Measurements from ENCODE around the gene EEF2K. TPM values are rescaled to one million over a fixed set of nuclear protein-coding genes. Genes with fewer than 3 reads are reported as not detected.

The EEF2K gene
- total RNA-seq, 1 donor from 2014 or later: 22.5 TPM

DNA sequence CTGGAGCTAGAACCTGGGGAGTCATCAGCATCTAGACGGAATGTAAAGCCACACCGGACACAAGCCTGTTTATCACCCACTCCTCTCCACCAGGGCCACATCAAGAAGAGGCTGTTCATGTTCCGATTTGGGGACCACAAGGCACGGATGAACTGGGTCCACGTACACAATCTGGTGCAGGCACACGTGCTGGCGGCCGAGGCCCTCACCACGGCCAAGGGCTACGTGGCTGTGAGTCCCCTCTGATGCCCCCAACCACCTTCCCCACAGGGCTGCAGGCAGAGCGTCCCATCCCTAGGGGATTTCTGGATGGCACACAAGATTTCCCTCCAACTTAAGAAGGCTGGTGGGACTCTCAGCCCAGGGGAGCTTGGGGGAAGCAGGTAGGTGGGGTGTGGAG lies 24.7 kb upstream of the EEF2K start:
- no peak for DNase-seq (ENCODE audit: extremely low spot score, unreplicated experiment)
- TF ChIP-seq, protein P1, sequence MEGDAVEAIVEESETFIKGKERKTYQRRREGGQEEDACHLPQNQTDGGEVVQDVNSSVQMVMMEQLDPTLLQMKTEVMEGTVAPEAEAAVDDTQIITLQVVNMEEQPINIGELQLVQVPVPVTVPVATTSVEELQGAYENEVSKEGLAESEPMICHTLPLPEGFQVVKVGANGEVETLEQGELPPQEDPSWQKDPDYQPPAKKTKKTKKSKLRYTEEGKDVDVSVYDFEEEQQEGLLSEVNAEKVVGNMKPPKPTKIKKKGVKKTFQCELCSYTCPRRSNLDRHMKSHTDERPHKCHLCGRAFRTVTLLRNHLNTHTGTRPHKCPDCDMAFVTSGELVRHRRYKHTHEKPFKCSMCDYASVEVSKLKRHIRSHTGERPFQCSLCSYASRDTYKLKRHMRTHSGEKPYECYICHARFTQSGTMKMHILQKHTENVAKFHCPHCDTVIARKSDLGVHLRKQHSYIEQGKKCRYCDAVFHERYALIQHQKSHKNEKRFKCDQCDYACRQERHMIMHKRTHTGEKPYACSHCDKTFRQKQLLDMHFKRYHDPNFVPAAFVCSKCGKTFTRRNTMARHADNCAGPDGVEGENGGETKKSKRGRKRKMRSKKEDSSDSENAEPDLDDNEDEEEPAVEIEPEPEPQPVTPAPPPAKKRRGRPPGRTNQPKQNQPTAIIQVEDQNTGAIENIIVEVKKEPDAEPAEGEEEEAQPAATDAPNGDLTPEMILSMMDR (conservative IDR thresholded peaks at IDR 0.05): no peak
- H3K36me3 Mint-ChIP-seq: no peaks in the 10 kb centered on the region
- no peaks in the 10 kb centered on the region for H3K9me3 Mint-ChIP-seq
- H3K27ac Mint-ChIP-seq: no peak overlapping the region
- peaks cover 14% of the 10 kb centered on the region for H3K27me3 Mint-ChIP-seq
- H3K4me3 Mint-ChIP-seq: no peak overlapping the region
- no peaks in the 10 kb centered on the region for H3K4me1 Mint-ChIP-seq (ENCODE audit: unreplicated experiment)

DNA sequence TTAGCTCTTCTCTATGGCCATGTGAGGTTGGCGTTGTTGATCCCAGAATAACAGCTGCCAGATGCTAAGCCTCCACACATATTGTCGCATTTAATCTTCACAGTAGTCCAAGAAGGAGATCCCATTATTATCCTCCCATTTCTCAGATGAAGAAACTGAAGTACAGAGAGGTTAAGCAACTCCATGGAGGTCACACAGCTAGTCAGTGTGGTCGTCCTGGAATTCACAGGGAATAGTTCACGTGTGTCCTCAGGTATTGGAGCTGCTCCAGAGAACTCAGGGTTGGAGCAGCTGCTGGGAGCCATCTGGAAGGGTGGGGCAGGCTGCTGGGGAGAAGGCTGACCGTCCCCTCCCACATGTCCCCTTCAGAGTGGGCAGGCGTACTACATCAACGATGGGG lies 24.2 kb upstream of the EEF2K start:
- H3K36me3 Mint-ChIP-seq: no peaks in the 10 kb centered on the region
- DNase-seq (ENCODE audit: extremely low spot score, unreplicated experiment): no peak

DNA sequence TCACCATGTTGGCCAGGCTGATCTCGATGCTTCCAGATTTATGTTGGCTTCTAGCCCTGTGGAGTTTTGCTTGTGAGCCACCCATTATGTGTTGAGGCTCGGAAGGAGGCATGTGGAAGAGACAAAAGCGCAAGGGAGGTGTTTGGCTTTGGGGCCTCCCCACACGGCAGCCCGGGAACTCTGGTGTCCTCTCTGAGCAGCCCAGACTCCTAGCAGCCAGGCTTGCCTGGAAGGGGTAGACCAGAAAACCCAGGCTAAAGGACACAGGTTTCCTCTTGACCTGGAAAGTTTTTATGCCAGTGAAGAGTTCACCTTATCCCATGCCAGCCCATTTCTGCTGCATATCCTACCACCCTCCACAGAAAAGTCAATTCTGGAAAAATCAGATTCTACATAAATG lies 22.7 kb upstream of the EEF2K start:
- Mint-ChIP-seq H3K9me3 (no peaks in the 10 kb centered on the region), H3K4me3 (no peak overlapping the region), H3K36me3 (no peaks in the 10 kb centered on the region), H3K4me1 (ENCODE audit: unreplicated experiment) (no peaks in the 10 kb centered on the region), H3K27me3 (peaks cover 14% of the 10 kb centered on the region), H3K27ac (no peak overlapping the region)
- no peak for DNase-seq (ENCODE audit: extremely low spot score, unreplicated experiment)
- TF ChIP-seq, protein P1 (conservative IDR thresholded peaks at IDR 0.05): no peak

More for the DNA sequence above, 24.2 kb upstream of the EEF2K start:
- Mint-ChIP-seq H3K27me3 (peaks cover 14% of the 10 kb centered on the region), H3K27ac (no peak overlapping the region), H3K4me3 (no peak overlapping the region), H3K4me1 (ENCODE audit: unreplicated experiment) (no peaks in the 10 kb centered on the region), H3K9me3 (no peaks in the 10 kb centered on the region)
- TF ChIP-seq, protein P1 (conservative IDR thresholded peaks at IDR 0.05): no peak

DNA sequence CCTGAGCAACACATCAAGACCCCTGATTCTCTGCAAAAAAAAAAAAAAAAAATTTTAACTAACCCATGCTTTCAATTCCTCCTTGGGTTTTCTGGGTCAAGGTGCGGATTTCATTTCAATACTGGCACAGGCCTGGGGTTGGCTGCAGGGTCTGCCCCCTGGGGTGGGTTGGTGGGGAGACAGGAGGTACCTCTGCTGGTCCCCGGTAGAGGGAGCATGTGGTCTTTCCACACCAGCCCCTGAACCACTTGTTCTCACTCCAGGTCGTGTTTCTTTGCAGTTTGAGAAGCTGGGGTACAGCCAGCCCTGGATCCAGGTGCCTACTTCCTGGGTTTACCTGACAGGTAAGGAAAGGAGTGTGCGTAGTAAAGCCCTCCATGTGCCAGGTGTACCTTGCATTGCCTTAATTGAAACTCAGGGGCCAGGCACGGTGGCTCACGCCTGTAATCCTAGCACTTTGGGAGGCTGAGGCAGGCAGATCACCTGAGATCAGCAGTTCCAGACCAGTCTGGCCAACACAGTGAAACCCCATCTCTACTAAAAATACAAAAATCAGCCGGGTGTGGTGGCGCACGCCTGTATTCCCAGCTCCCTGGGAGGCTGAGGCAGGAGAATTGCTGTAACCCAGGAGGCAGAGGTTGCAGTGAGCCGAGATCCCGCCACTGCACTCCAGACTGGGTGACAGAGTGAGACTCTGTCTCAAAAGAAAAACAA lies 22.0 kb upstream of the EEF2K start:
- Mint-ChIP-seq H3K9me3 (no peaks in the 10 kb centered on the region), H3K36me3 (no peaks in the 10 kb centered on the region), H3K27ac (no peak overlapping the region), H3K4me1 (ENCODE audit: unreplicated experiment) (peaks cover 7% of the 10 kb centered on the region), H3K27me3 (peaks cover 14% of the 10 kb centered on the region), H3K4me3 (no peak overlapping the region)
- TF ChIP-seq, protein P1 (conservative IDR thresholded peaks at IDR 0.05): peak; percentile 48
- DNase-seq (ENCODE audit: extremely low spot score, unreplicated experiment): no peak

DNA sequence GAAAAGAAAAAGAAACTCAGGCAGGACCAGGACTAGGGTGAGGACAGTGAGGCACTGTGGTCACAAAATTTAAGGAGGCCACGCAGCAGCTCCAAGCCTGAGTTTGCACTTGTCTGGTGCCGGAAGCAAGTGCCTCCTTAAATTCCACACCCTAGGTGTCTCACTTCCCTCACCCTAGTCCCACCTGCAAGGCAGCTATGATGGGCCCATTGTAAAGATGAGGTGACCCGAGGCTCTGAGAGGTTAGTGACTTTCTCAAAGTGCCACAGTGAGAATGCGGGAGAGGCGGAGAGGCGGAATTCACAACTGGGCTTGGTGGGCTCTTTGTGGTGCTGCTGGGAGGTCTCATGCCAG lies 21.5 kb upstream of the EEF2K start:
- Mint-ChIP-seq H3K4me1 (ENCODE audit: unreplicated experiment) (peaks cover 12% of the 10 kb centered on the region), H3K27ac (no peak overlapping the region), H3K36me3 (no peaks in the 10 kb centered on the region), H3K9me3 (no peaks in the 10 kb centered on the region), H3K27me3 (peaks cover 12% of the 10 kb centered on the region), H3K4me3 (no peak overlapping the region)
- no peak for DNase-seq (ENCODE audit: extremely low spot score, unreplicated experiment)
- TF ChIP-seq, protein P1 (conservative IDR thresholded peaks at IDR 0.05): no peak
